NCI-H345 (cell line): ENCODE results near the gene TRPM3.
"Not testable (repeated sequence)": the region's sequence is repeated elsewhere in the genome, so short reads cannot be mapped to it uniquely, and the experiment has no call there.

Experiments used
- DNase-seq: peaks from one replicate; lab custom pipeline; 2025; lab: John Stamatoyannopoulos, UW

TRPM3 gene

GRCh38 chr9:70749066-70749465 lies 372.4 kb downstream of the TRPM3 start:
- DNase-seq: no peak

DNA sequence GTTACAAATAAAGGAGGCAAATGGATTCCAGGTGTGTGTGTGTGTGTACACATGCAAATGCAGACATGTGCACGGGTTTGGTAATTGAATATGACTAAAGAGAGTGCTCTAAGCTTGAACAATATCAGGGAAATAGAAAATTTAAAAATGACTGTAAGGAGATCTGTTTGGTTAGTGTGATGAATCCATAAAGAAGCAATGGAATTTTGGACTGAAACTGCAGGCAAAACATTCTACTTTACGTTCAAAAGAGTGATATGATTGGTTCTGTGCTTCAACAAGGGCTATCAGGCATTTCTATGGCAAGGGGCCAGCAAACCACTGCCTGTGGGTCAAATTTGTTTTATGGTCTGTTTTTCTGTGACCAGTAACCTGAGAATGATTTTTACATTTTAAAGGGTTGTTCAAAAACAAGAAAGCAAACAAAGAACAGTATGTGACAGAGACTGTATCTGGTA lies 374.1 kb downstream of the TRPM3 start:
- DNase-seq: peak; percentile 62

GRCh38 chr9:70746760-70747159 lies 374.7 kb downstream of the TRPM3 start:
- DNase-seq: peak; percentile 76

DNA sequence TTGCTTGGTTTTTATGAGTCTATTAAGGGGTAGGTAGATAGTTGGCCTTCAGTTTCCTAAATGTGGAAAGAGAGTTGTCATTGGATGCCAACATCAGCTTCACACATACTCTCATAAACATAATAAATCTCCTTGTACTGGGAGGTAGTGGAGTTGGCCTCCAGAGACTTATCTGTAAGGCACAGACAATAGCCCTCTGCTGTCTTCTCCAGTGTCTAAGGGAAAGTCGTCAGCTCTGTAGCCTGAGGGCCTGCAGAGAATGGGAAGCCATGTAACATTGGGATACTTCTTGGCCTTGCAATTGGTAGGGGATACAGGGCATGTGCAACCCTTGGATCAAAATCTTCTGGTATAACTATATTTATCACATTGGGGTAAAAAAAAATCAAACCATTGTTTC lies 375.1 kb downstream of the TRPM3 start:
- DNase-seq: peak; percentile 27

DNA sequence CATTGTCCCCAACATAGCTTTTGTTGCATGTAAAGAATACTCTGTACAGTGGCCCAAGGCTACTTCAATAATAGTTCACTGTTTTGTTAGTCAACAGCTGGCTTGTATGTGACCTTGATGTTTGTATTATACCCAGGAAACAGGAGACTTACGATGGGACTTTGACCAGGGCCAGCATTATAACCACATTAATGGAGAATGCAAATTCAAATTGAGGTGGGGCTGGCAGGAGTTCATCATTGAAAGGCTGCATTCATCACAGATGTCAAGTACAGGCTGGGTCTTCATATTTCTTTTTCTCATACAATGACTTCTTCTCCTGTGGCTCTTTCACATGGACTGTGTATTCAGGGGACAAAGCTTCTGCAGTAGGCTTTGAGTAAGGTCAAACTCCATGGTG lies 396.6 kb downstream of the TRPM3 start:
- not testable (repeated sequence) for DNase-seq

DNA sequence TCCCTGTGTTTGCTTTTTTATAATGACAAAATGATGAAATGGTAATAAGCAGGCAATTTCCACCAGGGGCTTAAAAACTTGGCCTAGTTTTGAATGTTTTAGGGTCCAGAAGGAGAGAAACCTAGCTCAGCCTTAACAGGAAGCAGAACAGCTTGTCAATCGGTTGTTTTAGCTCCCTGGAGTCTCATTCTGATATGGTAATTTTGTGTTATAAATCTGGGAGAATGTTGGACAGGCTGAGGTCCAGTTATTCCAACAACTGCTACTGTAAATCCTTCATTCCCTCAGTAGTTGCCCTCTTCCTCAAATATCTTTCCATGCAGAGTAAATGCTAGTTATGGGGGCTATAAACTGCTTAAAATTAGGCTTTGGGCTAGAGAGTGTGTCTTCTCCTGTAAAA lies 397.4 kb downstream of the TRPM3 start:
- not testable (repeated sequence) for DNase-seq

DNA sequence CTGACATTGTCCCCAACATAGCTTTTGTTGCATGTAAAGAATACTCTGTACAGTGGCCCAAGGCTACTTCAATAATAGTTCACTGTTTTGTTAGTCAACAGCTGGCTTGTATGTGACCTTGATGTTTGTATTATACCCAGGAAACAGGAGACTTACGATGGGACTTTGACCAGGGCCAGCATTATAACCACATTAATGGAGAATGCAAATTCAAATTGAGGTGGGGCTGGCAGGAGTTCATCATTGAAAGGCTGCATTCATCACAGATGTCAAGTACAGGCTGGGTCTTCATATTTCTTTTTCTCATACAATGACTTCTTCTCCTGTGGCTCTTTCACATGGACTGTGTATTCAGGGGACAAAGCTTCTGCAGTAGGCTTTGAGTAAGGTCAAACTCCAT lies 414.6 kb downstream of the TRPM3 start:
- not testable (repeated sequence) for DNase-seq

- no peak for DNase-seq
These were observed 420.3 kb downstream of the TRPM3 start for GRCh38 chr9:70701163-70701562.

DNA sequence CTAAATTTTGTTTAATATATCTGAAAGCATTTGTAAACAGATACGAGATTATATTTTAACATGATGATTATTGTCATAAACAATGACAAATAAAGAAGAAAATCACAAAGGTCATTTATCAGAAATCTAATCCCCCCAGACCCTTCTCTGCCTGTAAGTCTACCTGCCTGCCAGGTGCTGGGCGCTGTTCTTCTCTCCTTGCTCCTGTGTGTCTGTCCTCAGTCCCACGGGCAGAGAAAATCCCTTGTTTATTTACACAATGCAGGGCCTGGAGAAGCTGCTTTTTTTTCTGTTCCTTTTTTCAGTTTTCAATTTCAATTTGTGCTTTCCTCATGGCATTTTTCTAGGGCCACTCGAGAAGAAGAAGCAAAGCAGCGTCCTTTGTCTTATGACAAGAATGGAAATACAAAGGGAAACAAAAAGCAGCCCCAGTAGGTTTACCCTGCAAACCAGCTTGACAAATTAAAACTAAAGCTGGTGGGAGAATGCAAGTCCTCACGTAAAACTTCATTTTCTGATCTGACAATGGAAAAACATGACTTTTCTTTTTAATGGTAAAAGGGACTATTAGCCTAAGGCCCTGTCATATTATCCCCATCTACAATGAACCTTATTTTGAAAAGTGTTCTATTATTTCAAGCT lies 424.6 kb downstream of the TRPM3 start:
- DNase-seq: no peak

GRCh38 chr9:70694758-70695157 lies 426.7 kb downstream of the TRPM3 start:
- no peak for DNase-seq

GRCh38 chr9:70693186-70693585 lies 428.2 kb downstream of the TRPM3 start:
- DNase-seq: no peak

DNA sequence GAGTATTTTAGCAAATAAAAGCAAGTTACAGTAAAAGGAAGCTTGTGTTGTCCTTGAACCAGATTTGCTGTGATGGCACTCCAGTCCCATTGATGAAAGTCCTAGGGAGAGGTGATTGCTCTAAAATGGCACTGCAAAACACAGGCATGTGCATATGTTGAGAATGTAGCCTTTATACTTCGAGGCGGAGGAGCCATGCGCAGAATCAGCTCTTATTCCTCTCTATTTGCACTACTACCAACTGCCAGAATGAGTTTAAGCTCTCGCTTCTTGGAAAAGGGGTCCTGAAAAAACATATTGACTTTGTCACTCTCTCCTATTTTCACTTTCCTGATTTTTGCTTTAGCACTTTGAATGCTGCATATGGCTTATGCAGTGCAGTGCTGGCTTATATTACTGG lies 429.0 kb downstream of the TRPM3 start:
- no peak for DNase-seq

DNA sequence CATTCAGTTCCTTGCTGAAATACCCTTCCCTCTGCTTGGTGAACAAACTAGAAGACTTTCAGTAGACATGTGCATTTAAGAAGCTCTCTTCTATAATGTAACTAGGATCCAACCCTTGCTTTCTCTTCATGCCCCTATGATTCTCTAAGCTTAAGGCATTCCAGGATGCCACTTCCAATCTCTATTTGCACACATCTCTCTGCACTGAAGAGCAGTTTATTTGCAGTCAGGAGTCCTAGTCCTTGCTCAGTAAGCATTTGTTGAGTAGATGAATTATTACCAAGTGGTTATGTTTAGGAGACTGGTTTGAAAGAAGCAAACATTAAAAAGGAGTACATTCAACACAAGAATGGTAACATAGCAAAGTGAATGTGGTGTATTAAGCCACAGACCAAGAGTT lies 432.7 kb downstream of the TRPM3 start:
- no peak for DNase-seq

DNA sequence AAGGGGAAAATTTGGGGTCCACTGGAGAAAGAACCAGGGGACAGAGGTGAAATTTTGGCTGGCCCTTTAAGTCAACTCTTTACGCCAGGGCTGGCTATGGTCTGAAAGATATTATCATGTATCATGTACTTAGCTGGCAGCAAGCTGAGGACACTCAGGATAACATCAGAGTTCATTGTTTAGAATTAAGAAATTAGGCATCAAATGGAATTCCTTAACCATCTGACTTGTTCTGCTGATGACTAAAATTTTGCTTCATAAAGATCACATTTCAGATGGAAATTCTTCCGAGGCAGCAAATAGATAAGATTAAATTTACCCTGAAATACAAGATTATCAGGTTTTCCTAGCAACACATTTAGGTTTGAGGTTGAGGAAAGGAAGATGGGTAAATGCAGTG lies 437.6 kb downstream of the TRPM3 start:
- DNase-seq: no peak

GRCh38 chr9:70682298-70682697 lies 439.1 kb downstream of the TRPM3 start:
- DNase-seq: no peak

- no peak for DNase-seq
These were observed 441.6 kb downstream of the TRPM3 start for GRCh38 chr9:70679845-70680244.

GRCh38 chr9:70678153-70678552 lies 443.3 kb downstream of the TRPM3 start:
- no peak for DNase-seq

GRCh38 chr9:70677055-70677735 lies 444.2 kb downstream of the TRPM3 start:
- DNase-seq: no peak

DNA sequence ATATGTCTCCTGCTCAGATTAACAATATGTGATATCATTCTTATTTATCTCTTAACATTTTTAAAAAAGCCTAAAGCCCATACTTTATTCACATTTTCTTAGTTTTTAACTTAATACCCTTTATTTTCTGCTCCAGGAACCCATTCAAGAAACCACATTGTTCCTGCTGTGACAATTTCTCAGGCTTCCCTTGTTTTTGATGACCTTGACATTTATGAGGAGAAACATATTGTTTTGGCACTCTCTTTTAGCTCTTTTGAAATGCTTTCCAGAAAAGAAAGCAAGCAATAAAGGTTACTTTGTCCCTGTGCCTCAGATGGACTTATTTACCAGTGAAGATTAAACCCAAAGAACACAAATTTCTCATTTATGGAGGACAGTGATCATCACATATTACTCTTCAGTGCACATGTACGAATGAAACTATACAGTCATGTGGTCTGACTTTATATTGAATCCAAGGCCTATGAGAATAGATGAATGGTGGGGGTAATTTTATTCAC lies 445.5 kb downstream of the TRPM3 start:
- no peak for DNase-seq

- no peak for DNase-seq
These were observed 447.6 kb downstream of the TRPM3 start for GRCh38 chr9:70673844-70674243.

- no peak for DNase-seq
These were observed 449.2 kb downstream of the TRPM3 start for GRCh38 chr9:70672161-70672649.

DNA sequence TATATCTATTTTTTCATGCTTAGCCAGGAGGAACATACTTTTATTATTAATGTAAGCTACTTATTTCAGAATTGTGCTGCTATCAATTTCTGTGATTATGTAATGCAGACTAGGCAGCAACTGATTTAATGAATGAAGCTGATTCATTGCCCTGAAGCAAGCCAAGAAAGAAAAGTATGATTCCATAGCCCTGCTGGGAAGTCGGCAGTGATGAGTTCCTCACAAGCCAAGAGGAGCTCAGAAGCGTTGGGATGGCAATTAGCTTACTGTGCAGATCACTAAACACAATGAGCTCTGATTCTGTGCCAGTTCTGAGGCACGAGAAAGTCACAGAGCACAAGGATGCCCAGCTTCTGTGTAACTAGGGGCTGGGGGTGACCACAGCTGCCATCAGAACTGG lies 452.7 kb downstream of the TRPM3 start:
- DNase-seq: no peak

DNA sequence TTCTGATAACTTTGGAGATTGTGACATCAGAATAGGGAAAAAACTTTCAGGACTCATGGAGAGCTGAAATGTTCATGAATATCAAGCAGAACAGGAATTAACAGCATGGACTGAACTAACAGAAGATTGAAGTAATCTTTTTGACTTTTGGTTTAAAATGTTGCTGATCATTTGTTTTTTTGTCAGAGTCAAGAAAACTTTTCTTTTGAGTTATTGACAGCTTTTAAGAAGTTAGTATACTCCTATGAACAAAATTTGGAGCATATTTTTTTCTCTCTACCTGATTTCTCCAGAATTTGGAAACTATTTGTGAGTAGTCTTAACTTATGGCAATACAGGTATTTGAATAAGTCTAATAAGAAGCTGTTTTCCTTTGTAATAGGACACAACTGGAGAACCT lies 462.7 kb downstream of the TRPM3 start:
- no peak for DNase-seq

DNA sequence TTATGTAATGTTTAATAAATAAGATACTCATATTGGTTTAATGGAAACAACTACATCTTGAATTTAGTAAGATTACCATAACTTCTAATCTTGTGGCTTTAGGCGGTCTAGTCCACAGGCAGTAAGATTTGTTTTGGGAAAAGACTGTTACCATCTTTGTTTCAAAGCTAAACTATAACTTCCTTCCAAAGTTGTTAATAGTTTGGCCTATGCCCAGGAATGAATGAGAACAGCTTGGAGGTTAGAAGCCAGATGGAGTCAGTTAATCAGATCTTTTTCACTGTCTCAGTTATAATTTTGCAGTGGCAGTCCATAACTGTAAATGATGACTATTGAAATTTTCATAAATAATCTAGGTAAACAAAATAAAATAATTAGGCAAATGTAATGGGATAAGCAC lies 465.1 kb downstream of the TRPM3 start:
- DNase-seq: no peak
